Mononuclear cell (primary cell): ENCODE measurements around the gene ACTR10. TPM values are rescaled to one million over a fixed set of nuclear protein-coding genes. Genes with fewer than 3 reads are reported as not detected.

Experiments
- total RNA-seq: library from RNA; depleted of rRNA; stranded (reverse); fragments of >200 nt; gene quantifications from one replicate; pipeline ENCODE4 v1.2.3, GENCODE V29; 2012

Gene ACTR10
- total RNA-seq, 1 donor = 57.7 TPM

Other genes starting within 250 kb of the ACTR10 start
- gene ARMH4, start 47.9 kb upstream of the ACTR10 start, total RNA-seq = 0.21 TPM
- 70.7 TPM for gene PSMA3, start 44.7 kb downstream of the ACTR10 start, total RNA-seq
- 58.0 TPM for gene ARID4A, start 98.4 kb downstream of the ACTR10 start, total RNA-seq
- gene TOMM20L, start 195.8 kb downstream of the ACTR10 start, total RNA-seq = 1.9 TPM
- 25.7 TPM for gene TIMM9, start 227.4 kb downstream of the ACTR10 start, total RNA-seq
- 18.4 TPM for gene KIAA0586, start 227.6 kb downstream of the ACTR10 start, total RNA-seq